Uterus (tissue), 2 donors: Measurements from ENCODE around the gene CMTM1.

Source experiments
- POLR2A ChIP-seq, 2 donors: fragments of 450-650 bp; IDR thresholded peaks; one replicate each; pipeline ENCODE4 v1.6.1; 2016; ENCODE audit warnings: antibody characterized with exemption in 2 of 2, mild to moderate bottlenecking in 1 of 2, moderate library complexity in 1 of 2
- TF ChIP-seq, protein P1 (sequence below), 4 experiments: fragments of 200-600 bp in 2 of 4; fragments of 450-650 bp in 2 of 4; sonication (generic) in 2 of 4; IDR thresholded peaks; one replicate each; pipeline ENCODE4 v1.5.1; 2016 to 2019; ENCODE audit warnings: antibody characterized with exemption in 4 of 4, mild to moderate bottlenecking in 2 of 4, moderate library complexity in 1 of 4

- TF ChIP-seq, protein P1, sequence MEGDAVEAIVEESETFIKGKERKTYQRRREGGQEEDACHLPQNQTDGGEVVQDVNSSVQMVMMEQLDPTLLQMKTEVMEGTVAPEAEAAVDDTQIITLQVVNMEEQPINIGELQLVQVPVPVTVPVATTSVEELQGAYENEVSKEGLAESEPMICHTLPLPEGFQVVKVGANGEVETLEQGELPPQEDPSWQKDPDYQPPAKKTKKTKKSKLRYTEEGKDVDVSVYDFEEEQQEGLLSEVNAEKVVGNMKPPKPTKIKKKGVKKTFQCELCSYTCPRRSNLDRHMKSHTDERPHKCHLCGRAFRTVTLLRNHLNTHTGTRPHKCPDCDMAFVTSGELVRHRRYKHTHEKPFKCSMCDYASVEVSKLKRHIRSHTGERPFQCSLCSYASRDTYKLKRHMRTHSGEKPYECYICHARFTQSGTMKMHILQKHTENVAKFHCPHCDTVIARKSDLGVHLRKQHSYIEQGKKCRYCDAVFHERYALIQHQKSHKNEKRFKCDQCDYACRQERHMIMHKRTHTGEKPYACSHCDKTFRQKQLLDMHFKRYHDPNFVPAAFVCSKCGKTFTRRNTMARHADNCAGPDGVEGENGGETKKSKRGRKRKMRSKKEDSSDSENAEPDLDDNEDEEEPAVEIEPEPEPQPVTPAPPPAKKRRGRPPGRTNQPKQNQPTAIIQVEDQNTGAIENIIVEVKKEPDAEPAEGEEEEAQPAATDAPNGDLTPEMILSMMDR (IDR thresholded peaks at IDR 0.05) = no peak
- no peak for TF ChIP-seq POLR2A (IDR thresholded peaks at IDR 0.05)
Measured at GRCh38 chr16:66553223-66553622, 13.0 kb upstream of the CMTM1 start.
